Measurements from ENCODE around the gene HS3ST2. TPM values are rescaled to one million over a fixed set of nuclear protein-coding genes. Genes with fewer than 3 reads are reported as not detected.

HS3ST2 gene
- total and polyA plus RNA-seq, 10 donors = 0.09 to 2.7 (median 0.21) TPM; not detected in 5

DNA sequence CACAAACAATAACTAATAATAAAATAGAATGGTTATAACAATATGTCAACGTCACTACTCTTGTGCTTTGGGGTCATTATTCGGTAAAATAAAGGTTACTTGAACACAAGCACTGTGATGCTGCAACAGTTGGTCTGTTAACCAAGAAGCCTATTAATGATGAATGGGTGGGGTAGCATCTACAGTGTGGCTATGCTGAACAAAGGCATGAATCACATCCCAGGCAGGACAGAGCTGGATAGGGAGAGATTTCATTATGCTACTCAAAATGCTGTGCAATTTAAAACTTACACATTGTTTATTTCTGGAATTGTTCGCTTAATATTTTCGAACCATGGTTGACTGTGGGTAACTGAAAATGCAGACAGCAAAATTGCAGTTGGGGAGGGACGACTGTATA lies 9.1 kb upstream of the HS3ST2 start:
- 76 to 87% (median 80%) methylated on average over 5 of the region's 5 CpGs for WGBS, 5 donors
- no peak overlapping the region for H3K4me3 ChIP-seq
- peaks cover 0 to 54% (median 0%) of the 10 kb centered on the region in 7 donors for H3K27me3 ChIP-seq (replicated peaks in 1 of 7)
- H3K36me3 ChIP-seq = no peaks in the 10 kb centered on the region
- H3K9me3 ChIP-seq = no peaks in the 10 kb centered on the region
- TF ChIP-seq, protein P1, sequence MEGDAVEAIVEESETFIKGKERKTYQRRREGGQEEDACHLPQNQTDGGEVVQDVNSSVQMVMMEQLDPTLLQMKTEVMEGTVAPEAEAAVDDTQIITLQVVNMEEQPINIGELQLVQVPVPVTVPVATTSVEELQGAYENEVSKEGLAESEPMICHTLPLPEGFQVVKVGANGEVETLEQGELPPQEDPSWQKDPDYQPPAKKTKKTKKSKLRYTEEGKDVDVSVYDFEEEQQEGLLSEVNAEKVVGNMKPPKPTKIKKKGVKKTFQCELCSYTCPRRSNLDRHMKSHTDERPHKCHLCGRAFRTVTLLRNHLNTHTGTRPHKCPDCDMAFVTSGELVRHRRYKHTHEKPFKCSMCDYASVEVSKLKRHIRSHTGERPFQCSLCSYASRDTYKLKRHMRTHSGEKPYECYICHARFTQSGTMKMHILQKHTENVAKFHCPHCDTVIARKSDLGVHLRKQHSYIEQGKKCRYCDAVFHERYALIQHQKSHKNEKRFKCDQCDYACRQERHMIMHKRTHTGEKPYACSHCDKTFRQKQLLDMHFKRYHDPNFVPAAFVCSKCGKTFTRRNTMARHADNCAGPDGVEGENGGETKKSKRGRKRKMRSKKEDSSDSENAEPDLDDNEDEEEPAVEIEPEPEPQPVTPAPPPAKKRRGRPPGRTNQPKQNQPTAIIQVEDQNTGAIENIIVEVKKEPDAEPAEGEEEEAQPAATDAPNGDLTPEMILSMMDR (IDR thresholded peaks at IDR 0.05 in 8 of 11, conservative IDR thresholded peaks at IDR 0.05 in 3 of 11) = no peak
- TF ChIP-seq POLR2AphosphoS5 (IDR thresholded peaks at IDR 0.05) (no peak), POLR2A (IDR thresholded peaks at IDR 0.05) (no peak)
- no peaks in the 10 kb centered on the region for H3K4me1 ChIP-seq
- DNase-seq = no peak
- intact Hi-C loops (cut with DNase I; ENCODE audit: low total_unique reads) = no loop called here
- H3K27ac ChIP-seq = no peak overlapping the region

DNA sequence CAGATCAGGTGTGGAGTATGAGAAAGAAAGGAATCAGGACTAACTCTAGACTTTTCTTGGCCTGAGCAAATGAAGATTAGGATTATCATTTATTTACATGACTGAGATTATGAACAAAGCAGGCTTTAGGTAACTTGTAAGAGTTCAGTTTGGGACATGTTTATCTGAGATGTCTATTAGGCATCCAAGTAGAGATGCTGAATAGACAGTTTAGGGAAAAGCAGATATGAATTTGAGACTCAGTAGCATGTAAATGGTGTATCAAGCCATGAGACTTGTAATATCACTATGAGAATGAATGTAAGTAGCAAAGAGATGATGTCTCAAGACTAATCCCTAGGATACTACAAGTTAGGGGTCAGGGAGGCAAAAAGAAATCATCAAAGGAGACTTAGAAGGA lies 8.6 kb upstream of the HS3ST2 start:
- no peaks in the 10 kb centered on the region for H3K4me1 ChIP-seq
- no peak for TF ChIP-seq POLR2A (IDR thresholded peaks at IDR 0.05)
- no peak for TF ChIP-seq POLR2AphosphoS5 (IDR thresholded peaks at IDR 0.05)
- TF ChIP-seq, protein P1 (IDR thresholded peaks at IDR 0.05 in 8 of 11, conservative IDR thresholded peaks at IDR 0.05 in 3 of 11) = no peak
- no peaks in the 10 kb centered on the region for H3K9me3 ChIP-seq
- DNase-seq = no peak
- H3K27ac ChIP-seq = no peak overlapping the region
- H3K36me3 ChIP-seq = no peaks in the 10 kb centered on the region
- intact Hi-C loops (cut with DNase I; ENCODE audit: low total_unique reads) = no loop called here
- H3K27me3 ChIP-seq (replicated peaks in 1 of 7) = peaks cover 0 to 58% (median 0%) of the 10 kb centered on the region in 7 donors
- H3K4me3 ChIP-seq = no peak overlapping the region

DNA sequence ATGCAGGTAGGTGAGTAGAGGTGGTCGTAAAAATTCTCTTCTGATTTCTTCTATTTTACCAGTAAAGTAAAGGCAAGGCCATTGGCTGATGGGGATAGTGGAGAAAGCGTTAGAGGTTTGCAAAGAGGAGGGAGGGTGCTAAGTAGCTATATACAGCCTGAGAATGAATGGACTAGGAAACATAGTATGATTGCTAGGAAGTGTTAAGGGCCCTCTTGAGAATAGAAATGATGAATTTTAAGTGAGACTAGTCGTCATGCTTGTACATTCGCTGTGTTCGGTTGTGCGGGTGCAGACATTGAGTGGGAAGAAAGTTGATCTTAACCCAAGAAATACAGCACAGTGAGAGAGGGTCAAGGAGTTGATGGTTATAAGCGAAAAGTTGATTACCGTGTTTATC lies 7.2 kb upstream of the HS3ST2 start:
- H3K9me3 ChIP-seq = no peaks in the 10 kb centered on the region
- TF ChIP-seq POLR2AphosphoS5 (IDR thresholded peaks at IDR 0.05) (no peak), POLR2A (IDR thresholded peaks at IDR 0.05) (no peak)
- TF ChIP-seq, protein P1 (IDR thresholded peaks at IDR 0.05 in 8 of 11, conservative IDR thresholded peaks at IDR 0.05 in 3 of 11) = no peak
- intact Hi-C loops (cut with DNase I; ENCODE audit: low total_unique reads) = no loop called here
- H3K27ac ChIP-seq = no peak overlapping the region
- H3K36me3 ChIP-seq = no peaks in the 10 kb centered on the region
- WGBS, 5 donors = 81 to 91% (median 84%) methylated on average over 8 of the region's 8 CpGs
- H3K27me3 ChIP-seq (replicated peaks in 1 of 7) = peaks cover 0 to 66% (median 0%) of the 10 kb centered on the region in 7 donors
- no peak for DNase-seq
- no peaks in the 10 kb centered on the region for H3K4me1 ChIP-seq
- no peak overlapping the region for H3K4me3 ChIP-seq

DNA sequence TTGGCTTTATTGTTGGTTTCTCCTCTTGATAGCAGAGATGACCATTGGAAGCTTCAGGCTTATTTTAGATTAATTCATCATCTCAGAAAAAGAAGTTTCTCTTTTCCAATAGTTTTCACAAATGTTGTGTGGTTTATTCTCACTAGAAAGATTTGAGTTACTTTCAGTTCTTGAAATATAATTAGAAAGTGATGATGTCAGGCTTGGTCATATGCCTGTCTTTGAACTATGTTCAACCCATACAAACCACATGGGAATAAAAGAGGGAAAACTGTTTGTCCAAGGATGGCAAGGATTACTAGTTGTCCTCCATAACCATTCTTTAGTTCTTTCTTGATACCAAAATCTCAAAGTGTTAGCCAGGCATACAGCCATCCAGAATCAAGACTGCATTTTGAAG lies 3.7 kb upstream of the HS3ST2 start:
- peaks cover 9 to 20% (median 13%) of the 10 kb centered on the region in 6 donors for H3K4me1 ChIP-seq
- TF ChIP-seq, protein P1 (IDR thresholded peaks at IDR 0.05 in 8 of 11, conservative IDR thresholded peaks at IDR 0.05 in 3 of 11) = no peak
- TF ChIP-seq POLR2AphosphoS5 (IDR thresholded peaks at IDR 0.05) = no peak
- TF ChIP-seq POLR2A (IDR thresholded peaks at IDR 0.05) = no peak
- H3K36me3 ChIP-seq = no peaks in the 10 kb centered on the region
- intact Hi-C loops (cut with DNase I; ENCODE audit: low total_unique reads) = no loop called here
- H3K27me3 ChIP-seq (replicated peaks in 1 of 7) = peaks cover 0 to 67% (median 26%) of the 10 kb centered on the region in 7 donors
- no peak overlapping the region for H3K27ac ChIP-seq
- H3K4me3 ChIP-seq = no peak overlapping the region
- H3K9me3 ChIP-seq = no peaks in the 10 kb centered on the region
- DNase-seq = no peak

Measured in spleen (tissue), 11 donors.